RWPE1 (cell line): ENCODE measurements around the gene IGF2BP3.

Source experiments
- CTCF ChIA-PET: fragments of 350-600 bp; sonication (Branson Sonifier 250); formaldehyde crosslinking; extraction: SDS; loops from one replicate; lab custom pipeline; 2021; lab: Yijun Ruan, JAX
- POLR2A ChIA-PET: fragments of 400-600 bp; formaldehyde crosslinking; extraction: SDS; loops from one replicate; lab custom pipeline; 2020; ENCODE audit warnings: antibody characterized with exemption; ENCODE audit not compliant: low non-redundant PET; lab: Yijun Ruan, JAX
- DNase-seq: peaks from one replicate; pipeline ENCODE4 v3.0.0; 2012; ENCODE audit warnings: low spot score
- H3K27ac ChIP-seq: fragments of 450-650 bp; 2 replicates; pipeline ENCODE4 v1.5.1; 2017
- TF ChIP-seq, protein P1 (sequence below): fragments of 450-650 bp; conservative IDR thresholded peaks from 2 replicates; pipeline ENCODE4 v1.5.1; 2017; ENCODE audit warnings: low read depth, mild to moderate bottlenecking

IGF2BP3 gene

DNA sequence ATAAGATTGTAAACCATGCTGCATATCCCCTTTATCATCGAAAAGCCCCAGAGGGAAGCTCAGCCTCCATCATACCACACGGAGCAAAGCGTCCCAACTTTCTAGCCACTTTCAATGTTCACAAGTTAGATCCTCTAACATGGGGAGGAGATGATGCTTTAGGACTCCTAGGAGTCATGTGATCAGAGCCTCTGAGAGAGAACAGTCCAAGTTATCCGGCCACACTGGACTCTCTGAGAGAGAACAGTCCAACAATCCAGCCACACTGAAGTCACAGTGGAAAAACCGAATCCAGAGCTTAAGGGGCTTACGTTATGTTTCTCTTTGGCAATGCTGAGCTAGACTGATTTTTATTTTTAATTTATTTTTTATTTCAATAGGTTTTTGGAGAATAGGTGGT is 98.6 kb downstream of the IGF2BP3 start:
- DNase-seq = no peak
- POLR2A ChIA-PET = no interaction called here
- CTCF ChIA-PET = interaction anchor here (0.6 kb wide), 1 partner anchor 117 kb away, joined by 3 read pairs; no protein-coding TSS in a partner anchor
- TF ChIP-seq, protein P1, sequence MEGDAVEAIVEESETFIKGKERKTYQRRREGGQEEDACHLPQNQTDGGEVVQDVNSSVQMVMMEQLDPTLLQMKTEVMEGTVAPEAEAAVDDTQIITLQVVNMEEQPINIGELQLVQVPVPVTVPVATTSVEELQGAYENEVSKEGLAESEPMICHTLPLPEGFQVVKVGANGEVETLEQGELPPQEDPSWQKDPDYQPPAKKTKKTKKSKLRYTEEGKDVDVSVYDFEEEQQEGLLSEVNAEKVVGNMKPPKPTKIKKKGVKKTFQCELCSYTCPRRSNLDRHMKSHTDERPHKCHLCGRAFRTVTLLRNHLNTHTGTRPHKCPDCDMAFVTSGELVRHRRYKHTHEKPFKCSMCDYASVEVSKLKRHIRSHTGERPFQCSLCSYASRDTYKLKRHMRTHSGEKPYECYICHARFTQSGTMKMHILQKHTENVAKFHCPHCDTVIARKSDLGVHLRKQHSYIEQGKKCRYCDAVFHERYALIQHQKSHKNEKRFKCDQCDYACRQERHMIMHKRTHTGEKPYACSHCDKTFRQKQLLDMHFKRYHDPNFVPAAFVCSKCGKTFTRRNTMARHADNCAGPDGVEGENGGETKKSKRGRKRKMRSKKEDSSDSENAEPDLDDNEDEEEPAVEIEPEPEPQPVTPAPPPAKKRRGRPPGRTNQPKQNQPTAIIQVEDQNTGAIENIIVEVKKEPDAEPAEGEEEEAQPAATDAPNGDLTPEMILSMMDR = no peak
- no peak overlapping the region for H3K27ac ChIP-seq

DNA sequence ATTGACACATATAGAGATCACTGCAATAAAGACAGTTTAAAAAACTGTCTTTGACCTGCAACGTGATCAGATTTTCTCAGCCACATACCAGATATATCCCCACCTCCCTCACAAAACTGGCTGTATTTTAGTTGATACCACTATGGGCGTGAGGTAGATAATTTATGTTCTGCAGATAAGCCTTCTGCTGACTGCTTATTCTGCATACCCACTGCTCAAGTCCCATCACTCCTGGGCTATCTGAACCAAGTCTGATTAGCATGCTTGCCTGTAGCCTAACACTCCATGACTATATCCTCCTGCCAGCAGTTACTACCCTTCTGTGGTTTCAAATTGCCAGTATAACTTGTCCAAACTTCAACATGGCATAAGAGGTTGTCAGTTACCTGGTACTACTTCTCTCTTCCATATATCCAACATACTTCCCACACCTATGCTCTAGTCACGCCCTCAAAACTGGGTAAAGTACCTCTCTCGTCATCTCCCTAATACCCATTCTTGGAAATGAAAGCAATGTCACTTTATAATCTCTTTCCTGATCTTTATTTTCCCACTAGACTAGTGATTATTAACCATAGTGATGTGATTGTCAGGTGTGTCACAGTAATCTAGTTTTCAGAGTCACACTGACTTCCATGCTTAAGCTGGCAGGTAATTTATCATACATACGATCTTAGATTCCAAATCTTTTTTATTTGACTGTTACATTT is 100.4 kb downstream of the IGF2BP3 start:
- TF ChIP-seq, protein P1 = no peak
- no peak overlapping the region for H3K27ac ChIP-seq
- CTCF ChIA-PET = interaction anchor here (0.7 kb wide), 1 partner anchor 774 kb away, joined by 6 read pairs; no protein-coding TSS in a partner anchor

DNA sequence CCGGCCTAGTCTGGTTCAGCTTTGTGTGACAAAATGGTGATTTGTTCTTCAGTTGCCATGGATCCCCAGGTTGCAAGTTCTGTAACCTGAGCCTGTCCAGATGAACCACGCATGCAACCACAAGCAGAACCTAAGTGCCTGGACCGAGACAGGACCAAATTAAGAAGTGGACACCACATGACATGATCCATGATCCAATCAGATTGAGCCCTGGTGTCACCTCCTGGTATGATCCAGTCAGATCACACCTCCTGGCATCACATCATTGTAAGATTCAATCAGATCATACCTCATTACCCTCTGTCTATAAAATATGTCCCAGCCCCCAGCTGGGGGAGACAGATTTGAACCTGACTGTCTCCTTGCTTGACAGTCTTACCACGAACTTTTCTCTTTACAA is 101.2 kb downstream of the IGF2BP3 start:
- CTCF ChIA-PET = no interaction called here

More for the DNA sequence above, 100.4 kb downstream of the IGF2BP3 start:
- DNase-seq = no peak
- POLR2A ChIA-PET = no interaction called here

DNA sequence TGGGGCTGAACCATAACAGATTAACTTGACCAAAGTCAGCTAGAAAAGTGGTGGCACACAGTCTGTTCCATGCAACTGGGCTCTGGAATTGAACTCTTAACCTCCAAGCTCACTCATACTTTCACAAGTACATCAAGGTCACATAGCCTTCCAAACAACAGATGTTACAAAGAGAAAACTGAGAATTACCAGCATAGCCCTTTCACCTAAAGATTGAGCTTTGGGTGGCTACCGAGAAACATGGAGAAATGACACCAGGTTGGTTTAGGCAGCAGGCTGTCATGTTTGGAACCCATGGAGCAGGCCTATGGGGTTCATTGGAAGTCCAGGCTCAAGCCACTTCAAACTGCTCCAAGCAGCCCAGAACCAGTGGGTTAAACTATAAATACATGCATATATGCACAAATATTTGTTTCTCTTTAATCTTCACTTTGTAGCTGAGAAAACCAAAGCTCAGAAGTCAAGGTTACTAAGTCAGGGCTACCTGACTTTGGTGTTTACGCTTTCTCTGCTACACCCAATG is 112.1 kb downstream of the IGF2BP3 start:
- CTCF ChIA-PET = interaction anchor here (0.5 to 2.2 kb wide), 9 partner anchors 12 to 331 kb away, joined by 3 to 6 read pairs (median 3); no protein-coding TSS in a partner anchor
- POLR2A ChIA-PET = no interaction called here
- DNase-seq = no peak
- H3K27ac ChIP-seq = no peak overlapping the region
- TF ChIP-seq, protein P1 = no peak

More for the DNA sequence above, 101.2 kb downstream of the IGF2BP3 start:
- POLR2A ChIA-PET = no interaction called here
- TF ChIP-seq, protein P1 = no peak
- H3K27ac ChIP-seq = no peak overlapping the region
- no peak for DNase-seq

DNA sequence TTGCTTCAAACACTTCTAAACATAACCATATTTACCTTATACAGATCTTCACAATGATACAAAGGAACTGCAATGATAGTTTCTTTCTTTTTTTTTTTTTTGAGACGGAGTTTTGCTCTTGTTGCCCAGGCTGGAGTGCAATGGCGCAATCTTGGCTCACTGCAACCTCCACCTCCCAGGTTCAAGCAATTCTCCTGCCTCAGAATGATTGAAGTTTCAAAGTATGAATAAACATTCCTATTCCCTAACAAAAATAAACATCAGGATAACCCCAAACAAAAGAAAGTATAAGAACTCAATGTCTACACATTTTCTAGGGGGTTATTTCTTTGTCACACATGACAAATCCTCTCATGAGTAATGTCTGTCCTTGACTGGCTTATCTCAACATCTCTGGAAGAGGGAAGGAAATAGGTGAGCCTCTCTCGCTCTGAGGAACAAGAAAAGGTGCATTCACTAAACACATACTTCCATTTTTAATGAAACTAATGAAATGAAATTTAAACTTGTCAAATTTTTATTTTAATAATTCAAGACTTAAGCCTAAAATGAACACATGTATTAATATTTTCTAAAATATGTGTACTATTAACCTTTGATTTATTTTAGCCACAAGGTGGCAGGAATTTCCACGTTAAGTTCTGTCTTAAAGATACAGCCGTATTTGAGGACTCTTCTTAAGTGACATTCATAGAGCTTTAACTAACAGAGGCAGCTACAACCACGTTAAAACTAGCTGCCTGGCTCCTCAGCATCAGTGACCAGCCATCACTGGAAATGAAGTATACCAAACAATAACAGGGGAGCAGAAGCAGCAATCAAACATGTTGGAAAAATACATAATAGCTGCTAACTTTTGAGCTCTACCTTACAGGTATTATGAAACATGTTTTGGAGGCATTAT is 112.8 kb downstream of the IGF2BP3 start:
- CTCF ChIA-PET = interaction anchor here (0.6 to 2.2 kb wide), 9 partner anchors 11 to 190 kb away, joined by 3 to 7 read pairs (median 3); no protein-coding TSS in a partner anchor
- DNase-seq = peak; percentile 81

DNA sequence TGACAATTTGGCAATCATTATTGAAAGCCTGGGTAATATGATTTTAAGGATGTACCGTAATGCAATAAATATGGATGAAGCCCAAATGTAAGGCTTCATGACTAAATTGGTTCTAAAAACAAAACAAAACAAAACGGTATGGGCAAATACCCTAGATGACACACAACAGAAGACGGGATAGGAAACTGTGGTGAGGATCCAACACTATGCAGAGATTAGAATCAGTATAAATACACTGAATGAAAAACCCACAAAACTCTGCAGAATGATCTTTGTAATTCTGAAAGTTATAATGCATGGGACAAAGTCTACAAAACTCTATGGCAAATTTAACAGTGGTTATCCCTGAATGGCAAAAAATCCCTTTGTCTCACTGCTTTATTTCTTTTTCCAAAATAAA is 113.6 kb downstream of the IGF2BP3 start:
- CTCF ChIA-PET = no interaction called here
- POLR2A ChIA-PET = no interaction called here
- TF ChIP-seq, protein P1 = no peak
- no peak overlapping the region for H3K27ac ChIP-seq
- no peak for DNase-seq

More for the DNA sequence above, 112.8 kb downstream of the IGF2BP3 start:
- H3K27ac ChIP-seq = no peak overlapping the region
- POLR2A ChIA-PET = no interaction called here
- TF ChIP-seq, protein P1 = peak; percentile 64
